GM12892 (cell line): ENCODE results near the gene CITED2.

ENCODE experiments used
- POLR2A ChIP-seq: IDR thresholded peaks from 2 replicates; pipeline ENCODE4 v1.6.1; 2011; ENCODE audit warnings: low read depth, low read length, control low read depth
- POLR2AphosphoS5 ChIP-seq: IDR thresholded peaks from 2 replicates; pipeline ENCODE4 v1.6.1; 2011; ENCODE audit warnings: low read depth, low read length, control low read depth

DNA sequence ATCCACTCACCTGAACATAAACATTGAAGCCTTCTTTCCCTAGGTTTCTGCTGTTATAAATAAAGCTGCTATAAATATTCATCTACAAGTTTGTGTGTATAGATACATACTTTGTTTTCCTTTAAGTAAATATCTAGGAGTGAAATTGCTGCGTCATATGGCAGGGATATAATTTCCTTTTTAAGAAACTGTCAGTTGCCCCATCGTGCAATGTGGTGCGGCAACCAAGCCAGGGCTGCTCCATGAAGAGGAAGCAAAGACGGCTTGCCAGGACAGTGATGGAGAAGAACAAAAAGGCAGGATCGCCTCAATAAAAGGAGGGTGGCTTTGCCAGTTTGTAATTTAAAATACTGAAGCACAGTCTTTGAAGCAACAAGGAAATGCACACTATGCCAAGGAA is 36.6 kb downstream of the CITED2 start:
- TF ChIP-seq POLR2AphosphoS5 (no peak), POLR2A (no peak)
